ENCODE data around the gene SLC49A3. TPM values are rescaled to one million over a fixed set of nuclear protein-coding genes. Genes with fewer than 3 reads are reported as not detected.

The SLC49A3 gene
- total RNA-seq, 1 donor from 2014 or later: 2.3 TPM

GRCh38 chr4:634599-634985, 54.4 kb downstream of the SLC49A3 start:
- DNase-seq (no peak), ATAC-seq (ENCODE audit: low read depth) (no peak)
- Mint-ChIP-seq H3K36me3 (ENCODE audit: low read depth) (no peaks in the 10 kb centered on the region), H3K27ac (no peak overlapping the region), H3K9me3 (peaks cover 7% of the 10 kb centered on the region), H3K4me3 (no peak overlapping the region), H3K27me3 (peaks cover 3% of the 10 kb centered on the region), H3K4me1 (no peaks in the 10 kb centered on the region)
- ChIA-PET CTCF (no interaction called here), POLR2A (no interaction called here)
- intact Hi-C loops (cut with micrococcal nuclease): no loop called here
- no peak for TF ChIP-seq CTCF (IDR thresholded peaks at IDR 0.05)

- POLR2A ChIA-PET: no interaction called here
- H3K4me3 Mint-ChIP-seq: no peak overlapping the region
- intact Hi-C loops (cut with micrococcal nuclease): no loop called here
- CTCF ChIA-PET: no interaction called here
- H3K27me3 Mint-ChIP-seq: no peaks in the 10 kb centered on the region
- H3K36me3 Mint-ChIP-seq (ENCODE audit: low read depth): no peaks in the 10 kb centered on the region
- peaks cover 7% of the 10 kb centered on the region for H3K9me3 Mint-ChIP-seq
- no peak for TF ChIP-seq CTCF (IDR thresholded peaks at IDR 0.05)
- no peak for ATAC-seq (ENCODE audit: low read depth)
- H3K27ac Mint-ChIP-seq: no peak overlapping the region
- no peaks in the 10 kb centered on the region for H3K4me1 Mint-ChIP-seq
- no peak for DNase-seq
These were observed 54.9 kb downstream of the SLC49A3 start for GRCh38 chr4:633976-634598.

- peaks cover 7% of the 10 kb centered on the region for H3K9me3 Mint-ChIP-seq
- no peaks in the 10 kb centered on the region for H3K4me1 Mint-ChIP-seq
- CTCF ChIA-PET: no interaction called here
- no peak for DNase-seq
- H3K4me3 Mint-ChIP-seq: no peak overlapping the region
- POLR2A ChIA-PET: no interaction called here
- no peak for TF ChIP-seq CTCF (IDR thresholded peaks at IDR 0.05)
- H3K27me3 Mint-ChIP-seq: no peaks in the 10 kb centered on the region
- no peaks in the 10 kb centered on the region for H3K36me3 Mint-ChIP-seq (ENCODE audit: low read depth)
- no peak overlapping the region for H3K27ac Mint-ChIP-seq
- intact Hi-C loops (cut with micrococcal nuclease): no loop called here
- ATAC-seq (ENCODE audit: low read depth): no peak
These were observed 55.5 kb downstream of the SLC49A3 start for GRCh38 chr4:633406-633805.

GRCh38 chr4:632926-633325, 56.0 kb downstream of the SLC49A3 start:
- Mint-ChIP-seq H3K4me1 (no peaks in the 10 kb centered on the region), H3K27me3 (no peaks in the 10 kb centered on the region), H3K27ac (no peak overlapping the region), H3K9me3 (peaks cover 7% of the 10 kb centered on the region), H3K36me3 (ENCODE audit: low read depth) (no peaks in the 10 kb centered on the region), H3K4me3 (no peak overlapping the region)
- ChIA-PET CTCF (no interaction called here), POLR2A (no interaction called here)
- ATAC-seq (ENCODE audit: low read depth): no peak
- no peak for TF ChIP-seq CTCF (IDR thresholded peaks at IDR 0.05)
- intact Hi-C loops (cut with micrococcal nuclease): no loop called here
- DNase-seq: no peak

GRCh38 chr4:632196-632790, 56.7 kb downstream of the SLC49A3 start:
- Mint-ChIP-seq H3K4me1 (no peaks in the 10 kb centered on the region), H3K4me3 (no peak overlapping the region), H3K36me3 (ENCODE audit: low read depth) (no peaks in the 10 kb centered on the region), H3K9me3 (peaks cover 7% of the 10 kb centered on the region), H3K27ac (no peak overlapping the region), H3K27me3 (no peaks in the 10 kb centered on the region)
- ChIA-PET POLR2A (no interaction called here), CTCF (no interaction called here)
- intact Hi-C loops (cut with micrococcal nuclease): no loop called here
- ATAC-seq (ENCODE audit: low read depth): no peak
- no peak for TF ChIP-seq CTCF (IDR thresholded peaks at IDR 0.05)
- no peak for DNase-seq

Other genes starting within 250 kb of the SLC49A3 start
- 51.6 and 57.9 TPM in 2 replicates for gene ZNF721, start 190.0 kb downstream of the SLC49A3 start, total RNA-seq
- 73.3 and 82.4 TPM in 2 replicates for gene PIGG, start 189.9 kb downstream of the SLC49A3 start, total RNA-seq
- gene TMEM271, start 112.9 kb downstream of the SLC49A3 start, total RNA-seq: not detected in 2 replicates
- gene PDE6B, start 63.6 kb downstream of the SLC49A3 start, total RNA-seq: 13.8 and 15.0 TPM in 2 replicates
- 152 and 193 TPM in 2 replicates for gene ATP5ME, start 14.9 kb downstream of the SLC49A3 start, total RNA-seq
- 21.9 and 24.6 TPM in 2 replicates for gene MYL5, start 14.6 kb downstream of the SLC49A3 start, total RNA-seq
- gene PCGF3, start 16.7 kb upstream of the SLC49A3 start, total RNA-seq: 51.3 and 59.2 TPM in 2 replicates
- not detected in 2 replicates for gene CPLX1, start 137.0 kb upstream of the SLC49A3 start, total RNA-seq
- 159 and 172 TPM in 2 replicates for gene GAK, start 243.2 kb upstream of the SLC49A3 start, total RNA-seq
- 24.5 and 28.8 TPM in 2 replicates for gene TMEM175, start 243.3 kb upstream of the SLC49A3 start, total RNA-seq